MM.1S (cell line): ENCODE results near the gene ASMT.

Experiments
- DNase-seq: peaks from one replicate; pipeline ENCODE4 v3.0.0-alpha.2; 2015
- H2AFZ ChIP-seq: fragments of 300-600 bp; sonication (generic); 2 replicates; pipeline ENCODE4 v1.6.0; 2016; ENCODE audit warnings: antibody characterized with exemption, low read length
- H3F3A ChIP-seq: fragments of 300-600 bp; sonication (generic); 2 replicates; pipeline ENCODE4 v1.6.1; 2016; ENCODE audit warnings: mild to moderate bottlenecking, antibody characterized with exemption, low read length, moderate library complexity, mixed read lengths; ENCODE audit not compliant: insufficient read depth
- H3K27ac ChIP-seq: fragments of 300-600 bp; sonication (generic); 2 replicates; pipeline ENCODE4 v1.5.1; 2016; ENCODE audit warnings: mild to moderate bottlenecking, low read length
- H3K27me3 ChIP-seq: fragments of 300-600 bp; sonication (generic); replicated peaks from 2 replicates; pipeline ENCODE4 v1.6.0; 2016; ENCODE audit warnings: low read length; ENCODE audit not compliant: insufficient read depth
- H3K36me3 ChIP-seq: fragments of 300-600 bp; sonication (generic); replicated peaks from 2 replicates; pipeline ENCODE4 v1.6.1; 2016; ENCODE audit warnings: mild to moderate bottlenecking, low read length, mixed read lengths; ENCODE audit not compliant: insufficient read depth
- H3K4me1 ChIP-seq: fragments of 300-600 bp; sonication (generic); 2 replicates; pipeline ENCODE4 v1.6.1; 2016; ENCODE audit warnings: low read length, mixed read lengths
- H3K4me2 ChIP-seq: fragments of 300-600 bp; sonication (generic); 2 replicates; pipeline ENCODE4 v1.6.0; 2016; ENCODE audit warnings: low read depth, low read length
- H3K4me3 ChIP-seq: fragments of 300-600 bp; sonication (generic); 2 replicates; pipeline ENCODE4 v1.5.1; 2016; ENCODE audit warnings: low read length, mixed read lengths
- H3K79me2 ChIP-seq: fragments of 300-600 bp; sonication (generic); 2 replicates; pipeline ENCODE4 v1.6.1; 2016; ENCODE audit warnings: mixed run types, low read length, mixed read lengths
- H3K9ac ChIP-seq: fragments of 300-600 bp; sonication (generic); 2 replicates; pipeline ENCODE4 v1.6.1; 2016; ENCODE audit warnings: low read length, mixed read lengths
- H3K9me2 ChIP-seq: fragments of 300-600 bp; sonication (generic); replicated peaks from 2 replicates; pipeline ENCODE4 v1.6.1; 2016; ENCODE audit warnings: mild to moderate bottlenecking, low read length, mixed read lengths; ENCODE audit not compliant: insufficient read depth
- H3K9me3 ChIP-seq: fragments of 300-600 bp; sonication (generic); replicated peaks from 2 replicates; pipeline ENCODE4 v1.6.1; 2016; ENCODE audit warnings: mild to moderate bottlenecking, low read length, mixed read lengths; ENCODE audit not compliant: insufficient read depth
- H4K20me1 ChIP-seq: fragments of 300-600 bp; sonication (generic); 2 replicates; pipeline ENCODE4 v1.6.1; 2016; ENCODE audit warnings: mild to moderate bottlenecking, low read length, moderate library complexity, mixed read lengths; ENCODE audit not compliant: insufficient read depth
- EZH2 ChIP-seq: fragments of 300-600 bp; sonication (generic); optimal IDR thresholded peaks from 2 replicates; pipeline ENCODE3; 2017; ENCODE audit warnings: low read depth, mild to moderate bottlenecking, antibody characterized with exemption, low read length, mixed read lengths
- EZH2phosphoT487 ChIP-seq: fragments of 300-600 bp; sonication (generic); IDR thresholded peaks from 2 replicates; pipeline ENCODE4 v1.6.1; 2018; ENCODE audit warnings: antibody characterized with exemption, low read length
- TF ChIP-seq, protein P1 (sequence below): fragments of 300-600 bp; sonication (generic); IDR thresholded peaks from 2 replicates; pipeline ENCODE4 v1.5.1; 2016; ENCODE audit warnings: antibody characterized with exemption, low read length, mixed read lengths

The ASMT gene

GRCh38 chrX:1601051-1601767 lies 13.7 kb upstream of the ASMT start:
- no peak for TF ChIP-seq EZH2phosphoT487
- no peak for TF ChIP-seq EZH2
- TF ChIP-seq, protein P1, sequence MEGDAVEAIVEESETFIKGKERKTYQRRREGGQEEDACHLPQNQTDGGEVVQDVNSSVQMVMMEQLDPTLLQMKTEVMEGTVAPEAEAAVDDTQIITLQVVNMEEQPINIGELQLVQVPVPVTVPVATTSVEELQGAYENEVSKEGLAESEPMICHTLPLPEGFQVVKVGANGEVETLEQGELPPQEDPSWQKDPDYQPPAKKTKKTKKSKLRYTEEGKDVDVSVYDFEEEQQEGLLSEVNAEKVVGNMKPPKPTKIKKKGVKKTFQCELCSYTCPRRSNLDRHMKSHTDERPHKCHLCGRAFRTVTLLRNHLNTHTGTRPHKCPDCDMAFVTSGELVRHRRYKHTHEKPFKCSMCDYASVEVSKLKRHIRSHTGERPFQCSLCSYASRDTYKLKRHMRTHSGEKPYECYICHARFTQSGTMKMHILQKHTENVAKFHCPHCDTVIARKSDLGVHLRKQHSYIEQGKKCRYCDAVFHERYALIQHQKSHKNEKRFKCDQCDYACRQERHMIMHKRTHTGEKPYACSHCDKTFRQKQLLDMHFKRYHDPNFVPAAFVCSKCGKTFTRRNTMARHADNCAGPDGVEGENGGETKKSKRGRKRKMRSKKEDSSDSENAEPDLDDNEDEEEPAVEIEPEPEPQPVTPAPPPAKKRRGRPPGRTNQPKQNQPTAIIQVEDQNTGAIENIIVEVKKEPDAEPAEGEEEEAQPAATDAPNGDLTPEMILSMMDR = no peak
- H3K9me3 ChIP-seq = no peaks in the 10 kb centered on the region
- H3K27ac ChIP-seq = no peak overlapping the region
- no peak overlapping the region for H3K9ac ChIP-seq
- no peaks in the 10 kb centered on the region for H4K20me1 ChIP-seq
- H3K36me3 ChIP-seq = no peaks in the 10 kb centered on the region; the same call in 1 of the 2 replicates
- no peak overlapping the region for H3K4me3 ChIP-seq
- no peaks in the 10 kb centered on the region for H3K4me1 ChIP-seq
- no peak overlapping the region for H3K4me2 ChIP-seq
- H3K79me2 ChIP-seq = peaks cover 19% of the 10 kb centered on the region
- H3K9me2 ChIP-seq = no peaks in the 10 kb centered on the region
- no peaks in the 10 kb centered on the region for H3K27me3 ChIP-seq
- no peaks in the 10 kb centered on the region for H3F3A ChIP-seq
- H2AFZ ChIP-seq = no peak overlapping the region
- DNase-seq = no peak

DNA sequence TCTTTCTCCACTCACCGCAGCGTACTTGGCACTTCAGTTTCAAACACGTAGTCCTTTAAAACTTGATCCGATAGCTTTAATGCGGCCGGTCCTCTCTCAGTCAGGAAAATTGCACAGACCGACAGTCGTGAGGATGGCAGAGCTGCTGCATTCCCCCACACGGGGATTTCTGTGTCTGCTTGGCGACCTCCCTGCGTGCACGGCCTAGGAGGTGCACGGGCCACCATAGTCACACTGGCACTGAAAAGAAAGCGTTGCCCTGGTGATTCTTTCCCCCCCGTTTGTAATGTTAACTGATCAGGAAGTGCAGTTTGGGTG lies 13.1 kb upstream of the ASMT start:
- Histone ChIP-seq H3K79me2 (peaks cover 16% of the 10 kb centered on the region), H3K4me3 (no peak overlapping the region), H3K27ac (no peak overlapping the region), H2AFZ (no peak overlapping the region), H3K9me3 (no peaks in the 10 kb centered on the region), H3K9ac (no peak overlapping the region), H3K27me3 (no peaks in the 10 kb centered on the region), H4K20me1 (no peaks in the 10 kb centered on the region), H3F3A (no peaks in the 10 kb centered on the region), H3K4me1 (no peaks in the 10 kb centered on the region), H3K36me3 (no peaks in the 10 kb centered on the region; the same call in 1 of the 2 replicates), H3K4me2 (no peak overlapping the region), H3K9me2 (no peaks in the 10 kb centered on the region)
- no peak for DNase-seq
- TF ChIP-seq EZH2phosphoT487 (no peak), EZH2 (no peak)
- TF ChIP-seq, protein P1 = no peak

DNA sequence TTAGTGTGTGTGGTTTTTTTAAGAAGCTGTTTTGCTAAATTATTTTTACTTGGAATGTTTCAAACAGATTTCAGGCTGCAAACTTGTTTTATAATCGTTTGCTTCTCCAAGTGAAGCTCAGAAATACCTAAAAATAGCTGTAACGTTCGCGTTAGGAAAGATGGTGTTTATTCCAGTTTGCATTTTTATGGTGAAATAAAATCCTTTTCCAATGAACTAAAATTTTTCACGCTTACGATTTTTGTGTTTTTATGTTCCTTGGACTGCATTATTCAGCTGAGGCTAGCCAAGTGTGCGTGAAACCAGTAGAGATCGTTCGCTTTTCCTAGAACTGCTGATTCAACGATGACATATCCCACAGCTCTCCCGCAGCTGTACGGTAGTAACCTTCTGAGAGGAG lies 12.6 kb upstream of the ASMT start:
- H4K20me1 ChIP-seq = no peaks in the 10 kb centered on the region
- H3K4me3 ChIP-seq = no peak overlapping the region
- no peaks in the 10 kb centered on the region; the same call in 1 of the 2 replicates for H3K36me3 ChIP-seq
- no peaks in the 10 kb centered on the region for H3K27me3 ChIP-seq
- H3F3A ChIP-seq = no peaks in the 10 kb centered on the region
- no peak overlapping the region for H3K27ac ChIP-seq
- H3K9me3 ChIP-seq = no peaks in the 10 kb centered on the region
- H3K4me1 ChIP-seq = no peaks in the 10 kb centered on the region
- no peaks in the 10 kb centered on the region for H3K9me2 ChIP-seq
- no peak for TF ChIP-seq EZH2
- TF ChIP-seq EZH2phosphoT487 = no peak
- TF ChIP-seq, protein P1 = no peak
- peaks cover 10% of the 10 kb centered on the region for H3K79me2 ChIP-seq
- H2AFZ ChIP-seq = no peak overlapping the region
- DNase-seq = no peak
- H3K4me2 ChIP-seq = no peak overlapping the region
- H3K9ac ChIP-seq = no peak overlapping the region
